HEK293 (cell line): ENCODE results near the gene IRS1.
A peak's percentile ranks its signal among the peaks of the same experiment; 100 is the strongest.

Experiments used
- AEBP2 ChIP-seq: fragments of 450-650 bp; formaldehyde crosslinking; IDR thresholded peaks from 2 replicates; pipeline ENCODE4 v1.5.1; 2016; ENCODE audit warnings: missing biosample characterization, missing genetic modification characterization, borderline replicate concordance
- GLI2 ChIP-seq: fragments of 450-650 bp; formaldehyde crosslinking; IDR thresholded peaks from 2 replicates; pipeline ENCODE4; 2017; ENCODE audit warnings: missing biosample characterization, missing genetic modification characterization, low read depth, borderline replicate concordance
- KLF7 ChIP-seq: fragments of 450-650 bp; formaldehyde crosslinking; IDR thresholded peaks from 2 replicates; pipeline ENCODE4 v1.5.1; 2016; ENCODE audit warnings: missing biosample characterization, missing genetic modification characterization, borderline replicate concordance
- KLF9 ChIP-seq: fragments of 450-650 bp; formaldehyde crosslinking; IDR thresholded peaks from 2 replicates; pipeline ENCODE4 v1.5.1; 2016; ENCODE audit warnings: missing biosample characterization, missing genetic modification characterization, low read depth
- PRDM2 ChIP-seq: fragments of 450-650 bp; formaldehyde crosslinking; IDR thresholded peaks from 2 replicates; pipeline ENCODE4 v1.5.1; 2016; ENCODE audit warnings: missing biosample characterization, missing genetic modification characterization, borderline replicate concordance
- SP2 ChIP-seq: fragments of 450-650 bp; formaldehyde crosslinking; IDR thresholded peaks from 2 replicates; pipeline ENCODE4 v1.5.1; 2016; ENCODE audit warnings: missing biosample characterization, missing genetic modification characterization
- SP3 ChIP-seq: fragments of 450-650 bp; formaldehyde crosslinking; IDR thresholded peaks from 2 replicates; pipeline ENCODE4 v1.5.1; 2016; ENCODE audit warnings: missing biosample characterization, missing genetic modification characterization
- TSHZ1 ChIP-seq: fragments of 450-650 bp; formaldehyde crosslinking; IDR thresholded peaks from 2 replicates; pipeline ENCODE4 v1.5.1; 2016; ENCODE audit warnings: missing biosample characterization, missing genetic modification characterization, borderline replicate concordance
- ZBTB48 ChIP-seq: fragments of 450-650 bp; formaldehyde crosslinking; IDR thresholded peaks from 2 replicates; pipeline ENCODE4 v1.5.1; 2016; ENCODE audit warnings: missing biosample characterization, missing genetic modification characterization
- ZNF146 ChIP-seq: fragments of 450-650 bp; formaldehyde crosslinking; IDR thresholded peaks from 2 replicates; pipeline ENCODE4 v1.5.1; 2016; ENCODE audit warnings: missing biosample characterization, missing genetic modification characterization
- ZNF211 ChIP-seq: fragments of 450-650 bp; formaldehyde crosslinking; IDR thresholded peaks from 2 replicates; pipeline ENCODE4 v1.5.1; 2016; ENCODE audit warnings: low read depth, missing biosample characterization, missing genetic modification characterization
- ZNF280D ChIP-seq: fragments of 450-650 bp; formaldehyde crosslinking; IDR thresholded peaks from 2 replicates; pipeline ENCODE4 v1.5.1; 2016; ENCODE audit warnings: missing biosample characterization, missing genetic modification characterization
- ZNF324 ChIP-seq: fragments of 450-650 bp; formaldehyde crosslinking; IDR thresholded peaks from 2 replicates; pipeline ENCODE4 v1.5.1; 2016; ENCODE audit warnings: missing biosample characterization, missing genetic modification characterization
- ZNF521 ChIP-seq: fragments of 450-650 bp; formaldehyde crosslinking; IDR thresholded peaks from 2 replicates; pipeline ENCODE4 v1.5.1; 2017; ENCODE audit warnings: missing biosample characterization, mild to moderate bottlenecking, missing genetic modification characterization
- ZNF621 ChIP-seq: fragments of 450-650 bp; formaldehyde crosslinking; IDR thresholded peaks from 2 replicates; pipeline ENCODE4 v1.5.1; 2017; ENCODE audit warnings: missing biosample characterization, missing genetic modification characterization
- ZSCAN18 ChIP-seq: fragments of 450-650 bp; formaldehyde crosslinking; IDR thresholded peaks from 2 replicates; pipeline ENCODE4 v1.5.1; 2016; ENCODE audit warnings: missing biosample characterization, missing genetic modification characterization
- TF ChIP-seq, protein P1 (sequence below): fragments of 450-650 bp; formaldehyde crosslinking; IDR thresholded peaks from 2 replicates; pipeline ENCODE4 v1.5.1; 2016; ENCODE audit warnings: missing biosample characterization, missing genetic modification characterization
- TF ChIP-seq, protein P2 (sequence below): fragments of 450-650 bp; formaldehyde crosslinking; IDR thresholded peaks from 2 replicates; pipeline ENCODE4 v1.5.1; 2017; ENCODE audit warnings: missing biosample characterization, missing genetic modification characterization

Gene IRS1

DNA sequence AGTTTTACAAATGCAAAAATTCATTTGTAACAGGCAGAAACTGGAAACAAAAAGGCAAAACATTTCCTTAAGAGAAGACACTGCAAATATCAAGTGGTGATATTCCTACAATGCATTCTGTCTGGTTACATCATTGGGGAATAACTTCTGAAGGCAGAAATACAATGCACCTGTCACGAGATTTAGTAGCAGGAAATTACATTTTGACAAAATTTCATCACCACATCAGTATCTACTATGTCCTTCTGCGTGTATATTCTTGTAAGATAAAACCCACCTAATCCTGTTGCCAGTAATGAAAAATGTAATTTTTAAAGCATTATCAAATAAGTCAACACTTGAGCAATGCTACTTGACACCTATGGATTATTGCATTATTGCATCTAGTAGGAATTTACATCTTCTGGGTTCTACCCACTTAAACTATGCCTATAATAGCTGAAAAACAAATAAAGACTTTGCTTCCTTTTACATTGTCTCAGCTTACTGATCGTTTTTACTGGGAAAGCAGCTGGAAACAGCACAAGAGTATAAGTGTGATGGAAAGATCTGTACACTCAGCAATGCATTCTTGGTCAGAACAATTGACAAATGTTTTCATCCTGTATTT is 59.5 kb downstream of the IRS1 start (continued):
- TF ChIP-seq, protein P1, sequence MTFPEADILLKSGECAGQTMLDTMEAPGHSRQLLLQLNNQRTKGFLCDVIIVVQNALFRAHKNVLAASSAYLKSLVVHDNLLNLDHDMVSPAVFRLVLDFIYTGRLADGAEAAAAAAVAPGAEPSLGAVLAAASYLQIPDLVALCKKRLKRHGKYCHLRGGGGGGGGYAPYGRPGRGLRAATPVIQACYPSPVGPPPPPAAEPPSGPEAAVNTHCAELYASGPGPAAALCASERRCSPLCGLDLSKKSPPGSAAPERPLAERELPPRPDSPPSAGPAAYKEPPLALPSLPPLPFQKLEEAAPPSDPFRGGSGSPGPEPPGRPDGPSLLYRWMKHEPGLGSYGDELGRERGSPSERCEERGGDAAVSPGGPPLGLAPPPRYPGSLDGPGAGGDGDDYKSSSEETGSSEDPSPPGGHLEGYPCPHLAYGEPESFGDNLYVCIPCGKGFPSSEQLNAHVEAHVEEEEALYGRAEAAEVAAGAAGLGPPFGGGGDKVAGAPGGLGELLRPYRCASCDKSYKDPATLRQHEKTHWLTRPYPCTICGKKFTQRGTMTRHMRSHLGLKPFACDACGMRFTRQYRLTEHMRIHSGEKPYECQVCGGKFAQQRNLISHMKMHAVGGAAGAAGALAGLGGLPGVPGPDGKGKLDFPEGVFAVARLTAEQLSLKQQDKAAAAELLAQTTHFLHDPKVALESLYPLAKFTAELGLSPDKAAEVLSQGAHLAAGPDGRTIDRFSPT (tag by site-specific recombination) = peak; percentile 54; the same call in 1 of the 2 replicates
- no peak for TF ChIP-seq ZNF146
- TF ChIP-seq TSHZ1 = peak; percentile 65; the same call in 1 of the 2 replicates
- TF ChIP-seq ZSCAN18 (tag by site-specific recombination) = no peak
- TF ChIP-seq SP2 (tag by site-specific recombination) = no peak; the same call in 1 of the 2 replicates
- TF ChIP-seq PRDM2 (tag by site-specific recombination) = no peak
- TF ChIP-seq AEBP2 (tag by site-specific recombination) = no peak
- TF ChIP-seq, protein P2, sequence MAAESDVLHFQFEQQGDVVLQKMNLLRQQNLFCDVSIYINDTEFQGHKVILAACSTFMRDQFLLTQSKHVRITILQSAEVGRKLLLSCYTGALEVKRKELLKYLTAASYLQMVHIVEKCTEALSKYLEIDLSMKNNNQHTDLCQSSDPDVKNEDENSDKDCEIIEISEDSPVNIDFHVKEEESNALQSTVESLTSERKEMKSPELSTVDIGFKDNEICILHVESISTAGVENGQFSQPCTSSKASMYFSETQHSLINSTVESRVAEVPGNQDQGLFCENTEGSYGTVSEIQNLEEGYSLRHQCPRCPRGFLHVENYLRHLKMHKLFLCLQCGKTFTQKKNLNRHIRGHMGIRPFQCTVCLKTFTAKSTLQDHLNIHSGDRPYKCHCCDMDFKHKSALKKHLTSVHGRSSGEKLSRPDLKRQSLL (tag by site-specific recombination) = no peak
- TF ChIP-seq ZNF521 (tag by site-specific recombination) = no peak
- peak; percentile 31; the same call in 1 of the 2 replicates for TF ChIP-seq SP3
- no peak for TF ChIP-seq KLF7 (tag by site-specific recombination)
- TF ChIP-seq ZBTB48 (tag by site-specific recombination) = no peak
- TF ChIP-seq ZNF324 (tag by site-specific recombination) = 0 out of 2 replicates have a peak, but pooled peaks have one; percentile 52
- TF ChIP-seq ZNF211 (tag by site-specific recombination) = no peak
- no peak for TF ChIP-seq ZNF621 (tag by site-specific recombination)
- TF ChIP-seq GLI2 (tag by site-specific recombination) = peak; percentile 57; the same call in 1 of the 2 replicates
- no peak for TF ChIP-seq ZNF280D (tag by site-specific recombination)
- TF ChIP-seq KLF9 (tag by site-specific recombination) = no peak
